CD4-positive, CD25-positive, alpha-beta regulatory T cell (primary cell): ENCODE measurements around the gene CHTF8. TPM values are rescaled to one million over a fixed set of nuclear protein-coding genes. Genes with fewer than 3 reads are reported as not detected.
"Not testable (repeated sequence)": the region's sequence is repeated elsewhere in the genome, so short reads cannot be mapped to it uniquely, and the experiment has no call there.

Experiments
- ATAC-seq, 2 donors: fragments of 150-1000 bp; cut with Tn5 transposase; one replicate each; pipeline ENCODE4 v1.10.0; 2021; ENCODE audit warnings: low read depth in 2 of 2, moderate number of reproducible peaks in 2 of 2, moderate library complexity in 1 of 2
- DNase-seq, 3 donors: peaks; one replicate each; pipeline versions ENCODE4 v3.0.0 to v3.0.0-alpha.2; 2012 to 2022; ENCODE audit warnings: mixed read lengths in 1 of 3
- H3K27ac ChIP-seq: one replicate; pipeline ENCODE4 v1.7.0; 2013; ENCODE audit warnings: mild to moderate bottlenecking, low read length; ENCODE audit not compliant: insufficient read depth, poor library complexity, severe bottlenecking
- H3K27me3 ChIP-seq: one replicate; pipeline ENCODE4 v1.7.0; 2013; ENCODE audit warnings: low read length; ENCODE audit not compliant: control insufficient read depth, insufficient read depth
- H3K36me3 ChIP-seq: one replicate; pipeline ENCODE4 v1.7.0; 2013; ENCODE audit warnings: mild to moderate bottlenecking, low read length, moderate library complexity; ENCODE audit not compliant: control insufficient read depth, insufficient read depth
- H3K4me1 ChIP-seq: 2 replicates; pipeline ENCODE4 v1.7.0; 2013; ENCODE audit warnings: mild to moderate bottlenecking, low read length; ENCODE audit not compliant: insufficient read depth, control insufficient read depth, poor library complexity, severe bottlenecking
- H3K4me3 ChIP-seq: one replicate; pipeline ENCODE4 v1.7.0; 2013; ENCODE audit warnings: low read depth, mild to moderate bottlenecking, low read length, moderate library complexity
- H3K9me3 ChIP-seq, 2 experiments: 1 replicate in 1 of 2; 2 replicates in 1 of 2; pipeline ENCODE4 v1.7.0; 2013; ENCODE audit warnings: low read length in 2 of 2, mild to moderate bottlenecking in 1 of 2, moderate library complexity in 1 of 2; ENCODE audit not compliant: control insufficient read depth in 2 of 2
- H3K27ac Mint-ChIP-seq, 3 donors: one replicate each; pipeline ENCODE4 v1.8.0; 2020 to 2022; ENCODE audit warnings: mild to moderate bottlenecking in 3 of 3, mixed read lengths in 3 of 3, moderate library complexity in 2 of 3
- H3K27me3 Mint-ChIP-seq: one replicate; pipeline ENCODE4 v1.8.0; 2022; ENCODE audit warnings: mild to moderate bottlenecking, mixed read lengths
- H3K36me3 Mint-ChIP-seq: one replicate; pipeline ENCODE4 v1.8.0; 2020; ENCODE audit warnings: mixed read lengths
- H3K4me1 Mint-ChIP-seq, 4 donors: one replicate each; pipeline ENCODE4 v1.8.0; 2020 to 2022; ENCODE audit warnings: mixed read lengths in 4 of 4, mild to moderate bottlenecking in 1 of 4
- H3K4me3 Mint-ChIP-seq, 4 donors: one replicate each; pipeline ENCODE4 v1.8.0; 2020 to 2022; ENCODE audit warnings: mild to moderate bottlenecking in 4 of 4, mixed read lengths in 4 of 4, moderate library complexity in 3 of 4
- H3K9me3 Mint-ChIP-seq, 7 donors: one replicate each; pipeline ENCODE4 v1.8.0; 2020 to 2022; ENCODE audit warnings: mixed read lengths in 7 of 7, mild to moderate bottlenecking in 3 of 7, moderate library complexity in 2 of 7
- polyA plus RNA-seq, 4 donors: library from polyadenylated mRNA; unstranded; fragments of 300-500 nt; fragmentation: Illumina TruSeq; gene quantifications; one replicate each; pipeline ENCODE4 v1.2.3, GENCODE V29; 2021
- total RNA-seq: library from RNA; stranded (reverse); gene quantifications from one replicate; pipeline ENCODE4 v1.2.3, GENCODE V29; 2022

Gene CHTF8
- total and polyA plus RNA-seq, 5 donors from 2014 or later: 79.4 to 227 (median 210) TPM

DNA sequence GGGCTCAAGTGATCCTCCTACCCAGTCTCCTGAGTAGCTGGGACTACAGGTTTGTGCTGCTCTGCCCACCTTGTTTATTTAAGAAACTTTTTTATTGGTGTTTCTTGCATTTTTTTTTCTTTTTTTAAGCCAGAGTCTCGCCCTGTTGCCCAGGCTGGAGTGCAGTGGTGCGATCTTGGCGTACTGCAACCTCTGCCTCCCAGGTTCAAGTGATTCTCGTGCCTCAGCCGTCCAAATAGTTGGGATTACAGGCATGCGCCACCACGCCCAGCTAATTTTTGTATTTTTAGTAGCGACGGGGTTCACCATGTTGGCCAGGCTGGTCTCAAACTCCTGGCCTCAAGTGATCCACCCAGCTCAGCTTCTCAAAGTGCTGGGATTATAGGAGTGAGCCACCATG lies 17.2 kb upstream of the CHTF8 start:
- peaks cover 45% of the 10 kb centered on the region for H3K36me3 ChIP-seq
- not testable (repeated sequence) for H3K9me3 Mint-ChIP-seq, DNase-seq, H3K27ac ChIP-seq, H3K4me3 ChIP-seq, H3K27me3 Mint-ChIP-seq, H3K4me1 Mint-ChIP-seq, H3K4me1 ChIP-seq, ATAC-seq, H3K4me3 Mint-ChIP-seq, H3K27me3 ChIP-seq, H3K9me3 ChIP-seq, H3K27ac Mint-ChIP-seq
- H3K36me3 Mint-ChIP-seq: peaks cover 16% of the 10 kb centered on the region

DNA sequence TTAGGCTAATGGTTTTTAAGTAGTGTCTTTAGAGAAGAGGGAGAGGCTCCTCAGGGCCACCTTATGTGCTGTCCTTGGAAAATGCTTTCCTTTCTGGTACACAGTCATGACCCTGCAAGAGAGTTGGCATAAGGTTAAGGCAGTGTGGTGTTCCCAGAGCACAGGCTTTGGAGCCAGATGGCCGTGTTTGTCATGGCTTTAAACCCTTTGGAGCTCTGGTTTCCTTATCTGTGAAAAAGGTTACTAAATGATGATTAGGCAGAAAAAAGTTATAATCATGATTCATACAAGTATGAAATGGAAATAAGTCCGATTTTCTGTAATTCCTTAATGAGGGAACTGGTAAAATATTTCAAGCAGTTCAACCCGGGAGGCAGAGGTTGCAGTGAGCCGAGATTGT lies 13.3 kb upstream of the CHTF8 start:
- Mint-ChIP-seq H3K36me3 (peaks cover 34% of the 10 kb centered on the region), H3K27ac (peak overlapping the region in 1 of 3 donors; percentile 20), H3K4me1 (peaks cover 0 to 10% (median 4%) of the 10 kb centered on the region in 4 donors), H3K27me3 (no peaks in the 10 kb centered on the region), H3K4me3 (no peak overlapping the region), H3K9me3 (no peaks in the 10 kb centered on the region)
- Histone ChIP-seq H3K9me3 (no peaks in the 10 kb centered on the region), H3K36me3 (peaks cover 42% of the 10 kb centered on the region), H3K4me3 (no peak overlapping the region), H3K4me1 (no peaks in the 10 kb centered on the region), H3K27me3 (no peaks in the 10 kb centered on the region), H3K27ac (no peak overlapping the region)
- ATAC-seq (no peak), DNase-seq (no peak)

DNA sequence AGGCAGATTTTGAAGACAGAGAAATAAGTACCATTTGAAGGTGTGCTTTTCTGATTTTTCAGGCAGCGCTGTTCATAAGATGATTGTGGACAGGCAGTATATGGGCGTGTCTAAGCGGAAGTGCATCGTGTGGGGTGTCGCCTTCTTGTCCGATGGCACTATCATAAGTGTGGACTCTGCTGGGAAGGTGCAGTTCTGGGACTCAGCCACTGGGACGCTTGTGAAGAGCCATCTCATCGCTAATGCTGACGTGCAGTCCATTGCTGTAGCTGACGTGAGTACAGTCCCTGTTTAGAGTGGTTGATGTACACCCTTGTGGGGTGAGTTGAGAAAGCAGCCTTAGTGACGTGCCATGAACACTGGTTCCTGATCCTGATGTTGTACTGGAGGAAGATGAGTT lies 10.7 kb upstream of the CHTF8 start:
- Mint-ChIP-seq H3K9me3 (no peaks in the 10 kb centered on the region), H3K4me3 (no peak overlapping the region), H3K27ac (peak overlapping the region in 1 of 3 donors; percentile 72), H3K27me3 (no peaks in the 10 kb centered on the region), H3K4me1 (peaks cover 0 to 10% (median 3%) of the 10 kb centered on the region in 4 donors), H3K36me3 (peaks cover 43% of the 10 kb centered on the region)
- Histone ChIP-seq H3K36me3 (peaks cover 55% of the 10 kb centered on the region), H3K9me3 (no peaks in the 10 kb centered on the region), H3K4me1 (no peaks in the 10 kb centered on the region), H3K4me3 (no peak overlapping the region), H3K27me3 (no peaks in the 10 kb centered on the region), H3K27ac (no peak overlapping the region)
- no peak for ATAC-seq
- DNase-seq: no peak

DNA sequence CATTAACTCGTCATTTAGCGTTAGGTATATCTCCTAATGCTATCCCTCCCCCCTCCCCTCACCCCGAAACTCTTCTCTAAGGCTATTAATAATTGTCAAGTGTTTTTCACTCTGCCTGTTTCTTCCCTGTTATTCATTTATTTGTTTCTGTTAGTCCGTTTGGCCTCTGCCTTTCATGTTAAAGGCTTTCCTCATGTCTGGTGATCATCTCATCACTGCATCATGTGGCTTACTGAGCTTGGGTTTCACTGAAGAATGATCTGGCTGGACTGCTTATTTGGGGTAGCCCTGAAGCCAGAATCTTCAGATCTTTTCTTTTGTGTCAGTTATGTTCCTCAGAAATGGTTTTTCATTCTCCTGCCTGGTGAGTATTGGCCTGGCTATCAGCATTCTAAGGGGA lies 9.5 kb upstream of the CHTF8 start:
- peak overlapping the region in 1 of 3 donors; percentile 69 for H3K27ac Mint-ChIP-seq
- Histone ChIP-seq H3K4me1 (no peaks in the 10 kb centered on the region), H3K27me3 (no peaks in the 10 kb centered on the region), H3K36me3 (peaks cover 66% of the 10 kb centered on the region), H3K4me3 (no peak overlapping the region), H3K27ac (no peak overlapping the region), H3K9me3 (no peaks in the 10 kb centered on the region)
- ATAC-seq: no peak
- no peak overlapping the region for H3K4me3 Mint-ChIP-seq
- H3K36me3 Mint-ChIP-seq: peaks cover 48% of the 10 kb centered on the region
- peaks cover 0 to 6% (median 2%) of the 10 kb centered on the region in 4 donors for H3K4me1 Mint-ChIP-seq
- no peaks in the 10 kb centered on the region for H3K27me3 Mint-ChIP-seq
- DNase-seq: no peak
- no peaks in the 10 kb centered on the region for H3K9me3 Mint-ChIP-seq

DNA sequence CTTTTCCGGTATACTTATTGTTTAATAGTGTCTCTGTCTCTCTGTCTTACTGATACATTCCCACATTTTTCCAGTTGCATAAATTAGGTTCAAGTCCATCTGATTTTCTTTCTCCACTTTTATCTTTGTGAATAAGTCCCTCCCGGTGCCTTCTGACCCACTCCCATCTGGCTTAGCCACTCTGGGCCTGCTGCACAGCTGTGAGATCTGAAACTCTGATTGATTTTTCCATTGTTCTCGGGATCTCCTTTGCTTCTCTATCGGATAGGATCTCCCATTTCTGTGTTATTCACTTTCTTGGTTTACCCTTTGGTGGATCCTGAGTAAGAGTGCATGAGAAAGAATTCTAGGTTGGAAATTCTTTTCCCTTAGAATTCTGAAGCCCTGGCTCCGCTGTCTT lies 8.6 kb upstream of the CHTF8 start:
- H3K27ac ChIP-seq: no peak overlapping the region
- H3K4me1 ChIP-seq: no peaks in the 10 kb centered on the region
- H3K9me3 ChIP-seq: no peaks in the 10 kb centered on the region
- Mint-ChIP-seq H3K36me3 (peaks cover 50% of the 10 kb centered on the region), H3K9me3 (no peaks in the 10 kb centered on the region), H3K27ac (no peak overlapping the region), H3K27me3 (no peaks in the 10 kb centered on the region), H3K4me1 (peaks cover under 1 to 5% (median 3%) of the 10 kb centered on the region in 4 donors), H3K4me3 (no peak overlapping the region)
- peaks cover 67% of the 10 kb centered on the region for H3K36me3 ChIP-seq
- H3K4me3 ChIP-seq: no peak overlapping the region
- H3K27me3 ChIP-seq: no peaks in the 10 kb centered on the region
- DNase-seq (no peak), ATAC-seq (no peak)

DNA sequence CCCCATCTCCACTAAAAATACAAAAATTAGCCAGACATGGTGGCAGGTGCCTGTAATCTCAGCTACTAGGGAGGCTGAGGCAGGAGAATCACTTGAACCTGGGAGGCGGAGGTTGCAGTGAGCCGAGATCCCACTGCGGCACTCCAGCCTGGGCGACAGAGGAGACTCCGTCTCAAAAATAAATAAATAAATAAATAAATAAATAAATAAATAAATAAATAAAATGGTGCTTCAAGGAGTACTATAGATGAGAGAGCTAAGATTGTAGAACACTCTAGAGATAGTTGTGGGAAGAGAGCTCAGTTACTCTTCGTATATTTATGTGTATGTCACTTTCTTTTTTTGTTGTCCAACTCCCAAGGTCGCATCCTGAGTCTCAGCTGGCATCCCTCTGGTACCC lies 7.1 kb upstream of the CHTF8 start:
- not testable (repeated sequence) for H3K9me3 Mint-ChIP-seq, H3K27ac ChIP-seq, H3K4me3 Mint-ChIP-seq, H3K9me3 ChIP-seq, H3K4me1 ChIP-seq, H3K4me3 ChIP-seq, DNase-seq, H3K27me3 ChIP-seq, H3K27ac Mint-ChIP-seq, ATAC-seq, H3K27me3 Mint-ChIP-seq
- peaks cover 0 to 11% (median 7%) of the 10 kb centered on the region in 4 donors for H3K4me1 Mint-ChIP-seq
- peaks cover 62% of the 10 kb centered on the region for H3K36me3 ChIP-seq
- peaks cover 49% of the 10 kb centered on the region for H3K36me3 Mint-ChIP-seq

DNA sequence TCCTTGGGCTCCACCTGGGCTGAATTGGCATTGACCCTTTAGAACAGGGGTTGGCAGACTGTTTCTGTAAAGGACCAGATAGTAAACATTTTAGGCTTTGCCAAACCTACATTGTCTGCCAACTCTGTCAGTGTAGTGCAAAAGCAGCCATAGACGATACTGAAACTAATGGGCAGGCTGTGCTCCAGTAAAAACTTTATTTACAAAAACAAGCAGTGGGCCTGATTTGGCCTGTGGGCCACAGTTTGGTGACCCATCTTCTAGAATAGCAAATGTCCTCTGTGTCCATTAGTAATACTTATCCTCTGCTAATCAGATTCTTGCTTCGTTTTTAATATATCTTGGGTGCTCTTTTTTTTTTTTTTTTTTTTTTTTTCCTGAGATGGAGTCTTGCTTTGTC lies 6.2 kb upstream of the CHTF8 start:
- no peaks in the 10 kb centered on the region for H3K27me3 Mint-ChIP-seq
- ATAC-seq (no peak), DNase-seq (no peak)
- no peak overlapping the region for H3K27ac Mint-ChIP-seq
- Histone ChIP-seq H3K36me3 (peaks cover 57% of the 10 kb centered on the region), H3K4me1 (peaks cover 6% of the 10 kb centered on the region), H3K27ac (no peak overlapping the region), H3K9me3 (no peaks in the 10 kb centered on the region), H3K27me3 (no peaks in the 10 kb centered on the region), H3K4me3 (no peak overlapping the region)
- peaks cover 45% of the 10 kb centered on the region for H3K36me3 Mint-ChIP-seq
- H3K9me3 Mint-ChIP-seq: no peaks in the 10 kb centered on the region
- H3K4me3 Mint-ChIP-seq: no peak overlapping the region
- peaks cover 7 to 18% (median 15%) of the 10 kb centered on the region in 4 donors for H3K4me1 Mint-ChIP-seq

DNA sequence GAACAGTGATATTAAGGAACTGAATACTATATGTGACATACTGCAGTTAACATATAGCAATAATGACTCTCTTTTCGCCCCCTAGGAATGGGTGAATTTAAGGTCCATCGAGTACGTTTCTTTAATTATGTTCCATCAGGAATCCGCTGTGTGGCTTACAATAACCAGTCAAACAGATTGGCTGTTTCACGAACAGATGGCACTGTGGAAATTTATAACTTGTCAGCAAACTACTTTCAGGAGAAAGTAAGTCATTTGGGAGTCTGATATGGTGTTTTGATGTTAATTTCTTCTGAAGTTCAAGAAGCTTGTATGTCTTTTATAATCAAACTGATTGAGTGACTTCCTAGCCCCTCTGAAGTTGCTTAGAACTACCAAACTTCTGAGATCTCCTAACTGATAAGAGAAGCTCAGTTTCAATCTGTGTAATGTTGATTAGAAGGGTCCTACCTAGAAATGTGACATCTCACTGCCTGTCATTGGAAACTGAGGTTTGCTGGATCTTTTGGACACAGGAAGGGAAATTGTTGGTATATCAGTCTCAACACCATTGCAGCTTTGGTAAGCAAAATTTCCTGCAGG lies 1.1 kb upstream of the CHTF8 start:
- no peaks in the 10 kb centered on the region for H3K27me3 Mint-ChIP-seq
- H3K27ac Mint-ChIP-seq: peak overlapping the region; percentile 93 to 96 (median 95)
- no peaks in the 10 kb centered on the region for H3K9me3 ChIP-seq
- peaks cover 15% of the 10 kb centered on the region for H3K36me3 Mint-ChIP-seq
- H3K36me3 ChIP-seq: peaks cover 20% of the 10 kb centered on the region
- DNase-seq: peak in 1 of 3 donors; percentile 56
- no peaks in the 10 kb centered on the region for H3K9me3 Mint-ChIP-seq
- H3K4me1 ChIP-seq: peaks cover 31% of the 10 kb centered on the region
- H3K4me3 ChIP-seq: peak overlapping the region; percentile 80
- peak overlapping the region; percentile 86 for H3K27ac ChIP-seq
- peaks cover 23 to 58% (median 43%) of the 10 kb centered on the region in 4 donors for H3K4me1 Mint-ChIP-seq
- no peak for ATAC-seq
- peak overlapping the region; percentile 93 to 99 (median 96) for H3K4me3 Mint-ChIP-seq
- no peaks in the 10 kb centered on the region for H3K27me3 ChIP-seq
